HCT116 (cell line): ENCODE data around the gene FERMT1. TPM values are rescaled to one million over a fixed set of nuclear protein-coding genes. Genes with fewer than 3 reads are reported as not detected.

Source experiments
- ATAC-seq: fragments of 200-7000 bp; cut with Tn5 transposase; 2 replicates; pipeline ENCODE4 v1.9.1; 2020; ENCODE audit warnings: mild to moderate bottlenecking, moderate library complexity
- BruUV-seq: library from RNA; stranded (reverse); fragments of 400-500 nt; replicated peaks from 2 replicates; lab custom pipeline; 2021; lab: Mats Ljungman, UMichigan
- CTCF ChIA-PET: fragments of 300-600 bp; sonication (Branson Sonifier 250); formaldehyde crosslinking; loops from one replicate; lab custom pipeline; 2021; ENCODE audit warnings: antibody characterized with exemption; lab: Charles Lee
- POLR2A ChIA-PET: fragments of 300-600, 350-600 bp; sonication (Branson Sonifier 250); formaldehyde crosslinking; loops from one replicate; lab custom pipeline; 2021; ENCODE audit warnings: antibody characterized with exemption; lab: Charles Lee
- RAD21 ChIA-PET, 2 experiments: fragments of 300-600 bp; sonication (Branson Sonifier 250); formaldehyde crosslinking; loops; one replicate each; lab custom pipeline; 2023; ENCODE audit warnings: low total read pairs in 2 of 2; ENCODE audit not compliant: uncharacterized antibody in 2 of 2, unreplicated experiment in 2 of 2, low non-redundant PET in 1 of 2; lab: Charles Lee
- DNase-seq: peaks from one replicate; pipeline ENCODE4 v3.0.0-alpha.2; 2010; ENCODE audit warnings: low read depth, low spot score
- H2AFZ ChIP-seq: fragments of 200-600 bp; shearing (Covaris generic), sonication (generic); 2 replicates; pipeline ENCODE4 v1.6.1; 2017; ENCODE audit warnings: low read depth, mixed run types, mixed read lengths, antibody characterized with exemption, low read length; ENCODE audit not compliant: poor library complexity, severe bottlenecking
- H3K27ac ChIP-seq: 2 replicates; pipeline ENCODE4 v1.5.1; 2012; ENCODE audit warnings: low read depth, low read length
- H3K27me3 ChIP-seq: fragments of 200-600 bp; sonication (generic); 2 replicates; pipeline ENCODE4 v1.6.1; 2016; ENCODE audit warnings: mixed run types, low read length, mixed read lengths; ENCODE audit not compliant: insufficient read depth
- H3K36me3 ChIP-seq, 2 experiments: fragments of 200-500 bp in 1 of 2; fragments of 200-600 bp in 1 of 2; sonication (Bioruptor generic) in 1 of 2; sonication (generic) in 1 of 2; 2 replicates each; pipeline versions ENCODE4 v1.5.1 to v1.6.1; 2014 to 2016; ENCODE audit warnings: low read length in 2 of 2, inconsistent platforms in 1 of 2, mixed read lengths in 1 of 2, mixed run types in 1 of 2; ENCODE audit not compliant: insufficient read depth in 2 of 2, control insufficient read depth in 1 of 2
- H3K4me1 ChIP-seq, 2 experiments: fragments of 200-600 bp in 1 of 2; sonication (generic) in 1 of 2; 2 replicates each; pipeline versions ENCODE4 v1.5.1 to v1.6.1; 2012 to 2017; ENCODE audit warnings: low read length in 2 of 2, inconsistent platforms in 1 of 2, mild to moderate bottlenecking in 1 of 2, mixed read lengths in 1 of 2, mixed run types in 1 of 2, moderate library complexity in 1 of 2; ENCODE audit not compliant: insufficient read depth in 2 of 2, control insufficient read depth in 1 of 2
- H3K4me2 ChIP-seq: fragments of 200-600 bp; sonication (generic); 2 replicates; pipeline ENCODE4 v1.6.1; 2017; ENCODE audit warnings: mixed run types, low read length, mixed read lengths
- H3K4me3 ChIP-seq, 2 experiments: fragments of 200-600 bp in 1 of 2; sonication (generic) in 1 of 2; replicated peaks in 1 of 2; 2 replicates each; pipeline ENCODE4 v1.5.1; 2011 to 2016; ENCODE audit warnings: low read length in 2 of 2, control low read depth in 1 of 2, low read depth in 1 of 2, mild to moderate bottlenecking in 1 of 2, mixed read lengths in 1 of 2, mixed run types in 1 of 2
- H3K79me2 ChIP-seq: fragments of 200-600 bp; sonication (generic); 2 replicates; pipeline ENCODE4 v1.6.1; 2017; ENCODE audit warnings: mild to moderate bottlenecking, mixed run types, low read length, moderate library complexity, mixed read lengths; ENCODE audit not compliant: insufficient read depth
- H3K9ac ChIP-seq: fragments of 200-600 bp; sonication (generic); 2 replicates; pipeline ENCODE4 v1.6.1; 2016; ENCODE audit warnings: low read length, mixed read lengths
- H3K9me2 ChIP-seq: fragments of 200-600 bp; sonication (generic), shearing (Covaris generic); 2 replicates; pipeline ENCODE4 v1.6.1; 2017; ENCODE audit warnings: mixed run types, mild to moderate bottlenecking, moderate library complexity; ENCODE audit not compliant: insufficient read depth
- H3K9me3 ChIP-seq, 2 experiments: fragments of 200-500 bp in 1 of 2; fragments of 200-600 bp in 1 of 2; sonication (Bioruptor generic) in 1 of 2; sonication (generic) in 1 of 2; 2 replicates each; pipeline ENCODE4 v1.6.1; 2014 to 2017; ENCODE audit warnings: low read length in 2 of 2, mixed read lengths in 2 of 2, inconsistent platforms in 1 of 2, low read depth in 1 of 2, mild to moderate bottlenecking in 1 of 2, mixed run types in 1 of 2, moderate library complexity in 1 of 2; ENCODE audit not compliant: control insufficient read depth in 1 of 2, insufficient read depth in 1 of 2
- H4K20me1 ChIP-seq: fragments of 200-600 bp; sonication (generic), shearing (Covaris generic); 2 replicates; pipeline ENCODE4 v1.6.1; 2017; ENCODE audit warnings: mixed run types, mild to moderate bottlenecking, moderate library complexity; ENCODE audit not compliant: insufficient read depth
- CBX3 ChIP-seq: IDR thresholded peaks from 2 replicates; pipeline ENCODE4 v1.6.1; 2012; ENCODE audit warnings: low read depth
- CEBPB ChIP-seq: IDR thresholded peaks from 2 replicates; pipeline ENCODE4 v1.6.1; 2012; ENCODE audit warnings: low read depth
- ELF1 ChIP-seq: IDR thresholded peaks from 2 replicates; pipeline ENCODE4 v1.6.1; 2012; ENCODE audit warnings: low read depth, borderline replicate concordance
- EZH2 ChIP-seq: fragments of 200-600 bp; sonication (generic); IDR thresholded peaks from 2 replicates; pipeline ENCODE4 v1.6.1; 2017; ENCODE audit warnings: antibody characterized with exemption, mixed run types
- POLR2A ChIP-seq: IDR thresholded peaks from 2 replicates; pipeline ENCODE4 v1.7.0; 2011; ENCODE audit warnings: borderline replicate concordance; ENCODE audit not compliant: insufficient read depth, insufficient read length; ENCODE audit errors: extremely low read depth
- POLR2AphosphoS5 ChIP-seq: IDR thresholded peaks from 2 replicates; pipeline ENCODE4 v1.6.1; 2011; ENCODE audit warnings: mild to moderate bottlenecking, low read depth, low read length, moderate library complexity
- RAD21 ChIP-seq: IDR thresholded peaks from 2 replicates; pipeline ENCODE4 v1.6.1; 2012; ENCODE audit warnings: low read depth, mild to moderate bottlenecking
- SIN3A ChIP-seq: IDR thresholded peaks from 2 replicates; pipeline ENCODE4 v1.6.1; 2012; ENCODE audit warnings: low read depth
- SRF ChIP-seq: IDR thresholded peaks from 2 replicates; pipeline ENCODE4 v1.6.1; 2012; ENCODE audit warnings: low read depth
- TCF7L2 ChIP-seq: IDR thresholded peaks from 2 replicates; pipeline ENCODE4 v1.7.0; 2011; ENCODE audit warnings: borderline replicate concordance, inconsistent platforms; ENCODE audit not compliant: insufficient read depth, insufficient read length; ENCODE audit errors: extremely low read depth
- intact Hi-C: fragments of 100-400 bp; cut with micrococcal nuclease; formaldehyde crosslinking; loops from 2 replicates; pipeline ENCODE4 v1.10.0; 2022
- total RNA-seq: library from RNA; stranded (reverse); gene quantifications from one replicate; pipeline ENCODE4 v1.2.1, GENCODE V29; 2021; ENCODE audit not compliant: unreplicated experiment
- TF ChIP-seq, protein P1 (sequence below): IDR thresholded peaks from 2 replicates; pipeline ENCODE4 v1.6.1; 2011; ENCODE audit warnings: mild to moderate bottlenecking, low read length, moderate library complexity; ENCODE audit not compliant: insufficient replicate concordance; ENCODE audit errors: extremely low read depth

FERMT1 gene
- total RNA-seq, 1 experiment from 2014 or later: 34.9 TPM

DNA sequence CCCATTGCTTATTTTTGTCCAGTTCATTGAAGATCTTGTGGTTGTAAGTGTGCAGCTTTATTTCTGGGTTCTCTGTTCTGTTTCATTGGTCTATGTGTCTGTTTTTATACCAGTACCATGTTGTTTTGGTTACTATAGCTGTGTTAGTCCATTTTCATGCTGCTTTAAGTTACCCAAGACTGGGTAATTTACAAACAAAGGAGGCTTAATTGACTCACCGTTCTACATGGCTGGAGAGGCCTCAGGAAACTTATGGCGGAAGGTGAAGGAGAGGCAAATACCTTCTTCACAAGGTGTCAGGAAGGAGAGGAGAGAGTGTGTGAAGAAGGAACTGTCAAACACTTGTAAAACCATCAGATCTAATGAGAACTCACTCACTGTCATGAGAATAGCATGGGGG lies 29.9 kb upstream of the FERMT1 start (continued):
- TF ChIP-seq, protein P1, sequence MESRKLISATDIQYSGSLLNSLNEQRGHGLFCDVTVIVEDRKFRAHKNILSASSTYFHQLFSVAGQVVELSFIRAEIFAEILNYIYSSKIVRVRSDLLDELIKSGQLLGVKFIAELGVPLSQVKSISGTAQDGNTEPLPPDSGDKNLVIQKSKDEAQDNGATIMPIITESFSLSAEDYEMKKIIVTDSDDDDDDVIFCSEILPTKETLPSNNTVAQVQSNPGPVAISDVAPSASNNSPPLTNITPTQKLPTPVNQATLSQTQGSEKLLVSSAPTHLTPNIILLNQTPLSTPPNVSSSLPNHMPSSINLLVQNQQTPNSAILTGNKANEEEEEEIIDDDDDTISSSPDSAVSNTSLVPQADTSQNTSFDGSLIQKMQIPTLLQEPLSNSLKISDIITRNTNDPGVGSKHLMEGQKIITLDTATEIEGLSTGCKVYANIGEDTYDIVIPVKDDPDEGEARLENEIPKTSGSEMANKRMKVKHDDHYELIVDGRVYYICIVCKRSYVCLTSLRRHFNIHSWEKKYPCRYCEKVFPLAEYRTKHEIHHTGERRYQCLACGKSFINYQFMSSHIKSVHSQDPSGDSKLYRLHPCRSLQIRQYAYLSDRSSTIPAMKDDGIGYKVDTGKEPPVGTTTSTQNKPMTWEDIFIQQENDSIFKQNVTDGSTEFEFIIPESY: no peak
- no peak for TF ChIP-seq POLR2A
- TF ChIP-seq POLR2AphosphoS5: no peak
- no peak for TF ChIP-seq ELF1
- no peak for TF ChIP-seq TCF7L2
- TF ChIP-seq RAD21: no peak
- TF ChIP-seq SIN3A: no peak

DNA sequence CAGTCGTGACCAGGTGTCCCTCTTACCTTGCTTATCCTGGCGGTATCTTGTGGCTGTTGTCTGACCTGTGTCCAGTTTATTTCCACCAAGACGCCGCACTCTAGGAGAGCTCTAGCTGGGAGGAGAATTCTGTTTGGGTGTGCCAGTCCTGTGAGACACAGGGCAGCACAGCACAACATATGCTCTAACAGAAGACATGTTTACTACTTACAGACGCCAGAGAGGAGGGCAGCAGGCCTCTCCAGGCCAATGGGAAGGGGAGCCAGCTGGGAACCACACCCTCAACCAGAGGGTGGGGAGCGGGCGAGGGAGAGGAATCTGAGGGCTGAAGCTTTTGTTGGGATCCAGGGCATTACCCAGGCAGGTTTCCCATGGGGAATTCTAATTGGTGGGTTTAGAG lies 25.2 kb upstream of the FERMT1 start:
- intact Hi-C loops: loop anchor here (10.0 kb wide), 1 partner anchor 617 kb away; the partner anchor contains the start of gene BMP2
- ChIA-PET RAD21 (no interaction called here), CTCF (no interaction called here), POLR2A (no interaction called here)
- no peak for TF ChIP-seq EZH2
- no peak for TF ChIP-seq CEBPB
- TF ChIP-seq TCF7L2: no peak
- no peak for TF ChIP-seq SRF
- no peak for TF ChIP-seq CBX3
- H3K27ac ChIP-seq: no peak overlapping the region
- no peaks in the 10 kb centered on the region for H3K4me1 ChIP-seq
- no peaks in the 10 kb centered on the region for H3K36me3 ChIP-seq
- no peaks in the 10 kb centered on the region for H4K20me1 ChIP-seq
- no peaks in the 10 kb centered on the region for H3K27me3 ChIP-seq
- ATAC-seq (no peak), DNase-seq (no peak)
- no TSS peak for BruUV-seq
- no peak overlapping the region for H3K4me3 ChIP-seq
- H3K9ac ChIP-seq: no peak overlapping the region
- H3K9me3 ChIP-seq: no peaks in the 10 kb centered on the region
- no peaks in the 10 kb centered on the region for H3K9me2 ChIP-seq
- no peak overlapping the region for H2AFZ ChIP-seq
- no peak overlapping the region for H3K4me2 ChIP-seq
- no peaks in the 10 kb centered on the region for H3K79me2 ChIP-seq
